ENCODE data around the gene GPC5.
"Not testable (repeated sequence)": the region's sequence is repeated elsewhere in the genome, so short reads cannot be mapped to it uniquely, and the experiment has no call there.

GPC5 gene

DNA sequence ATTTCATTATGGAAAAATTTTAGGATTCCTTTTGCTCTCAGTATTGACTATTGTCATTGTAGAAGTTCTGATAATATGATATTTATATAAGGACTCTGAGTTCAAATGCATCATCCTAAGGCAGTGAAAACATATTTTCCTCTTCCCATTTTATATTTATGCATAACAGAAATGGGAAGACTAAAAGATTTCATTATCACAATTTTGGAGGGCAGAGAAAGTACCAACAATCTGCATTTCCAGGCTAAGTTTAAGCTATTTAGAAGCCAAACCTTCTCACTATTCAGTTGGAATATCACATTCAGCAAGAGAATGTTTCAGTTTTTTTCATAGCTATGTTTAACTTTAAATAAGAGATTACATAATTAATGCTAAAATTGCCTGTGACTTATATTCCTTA, 1269.7 kb downstream of the GPC5 start:
- no peak for DNase-seq (ENCODE audit: low read depth)

DNA sequence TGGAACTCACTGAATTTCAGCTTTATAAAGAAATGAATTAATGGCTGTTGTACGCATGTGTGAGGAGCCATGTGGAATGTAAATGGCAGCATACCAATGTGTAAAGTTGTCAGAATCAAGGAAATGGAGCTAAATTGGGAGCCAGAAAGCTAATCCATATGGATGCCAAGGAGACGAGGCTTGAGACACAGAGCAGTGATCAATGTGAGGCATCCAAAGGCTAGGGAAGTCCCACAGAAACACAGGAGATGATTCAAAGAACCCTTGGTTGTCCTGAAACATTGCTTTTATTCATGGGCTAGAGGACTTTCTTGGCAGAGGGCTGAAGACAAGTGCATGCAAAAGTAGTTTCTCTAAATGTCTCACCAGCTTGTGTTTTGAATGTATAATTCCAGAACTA, 1271.7 kb downstream of the GPC5 start:
- no peak for DNase-seq (ENCODE audit: low read depth)

DNA sequence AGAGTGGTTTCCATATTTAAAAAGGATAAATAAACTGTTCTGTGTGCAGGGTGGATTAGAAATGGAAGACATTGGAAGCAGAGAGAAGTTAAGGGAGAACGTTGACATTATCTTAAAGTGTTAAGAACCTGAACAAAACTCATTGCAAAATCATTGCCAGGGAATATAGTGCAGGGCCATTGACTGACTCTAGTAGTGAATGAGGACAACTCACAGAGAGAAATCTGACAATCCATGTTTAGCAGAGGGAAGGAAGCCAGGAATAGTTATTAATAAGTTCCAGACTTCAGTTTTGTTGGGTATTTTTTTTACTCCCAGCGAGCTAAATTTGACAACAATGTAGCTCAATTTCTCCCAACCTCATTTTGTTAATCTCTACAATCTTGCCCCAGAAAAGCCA, 1273.4 kb downstream of the GPC5 start:
- DNase-seq (ENCODE audit: low read depth) = no peak

DNA sequence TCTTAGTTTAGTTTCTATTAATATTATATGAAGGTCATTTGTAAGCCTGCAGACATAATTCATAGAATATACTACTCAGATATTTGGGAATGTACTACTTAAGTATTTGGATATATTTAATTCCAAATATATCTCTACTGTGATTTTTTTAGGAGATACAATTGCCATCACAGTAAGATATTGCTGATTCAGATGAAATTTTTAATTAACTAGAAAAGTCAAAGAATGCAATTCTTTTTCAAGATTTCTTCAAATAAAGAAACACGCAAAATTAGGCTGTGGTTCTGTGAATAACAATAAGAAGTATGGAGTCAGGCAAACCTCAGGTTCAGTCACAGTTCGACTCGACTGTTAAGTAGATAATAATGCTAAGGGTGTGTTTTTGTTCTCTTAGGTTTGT, 1277.8 kb downstream of the GPC5 start:
- no peak for DNase-seq (ENCODE audit: low read depth)

DNA sequence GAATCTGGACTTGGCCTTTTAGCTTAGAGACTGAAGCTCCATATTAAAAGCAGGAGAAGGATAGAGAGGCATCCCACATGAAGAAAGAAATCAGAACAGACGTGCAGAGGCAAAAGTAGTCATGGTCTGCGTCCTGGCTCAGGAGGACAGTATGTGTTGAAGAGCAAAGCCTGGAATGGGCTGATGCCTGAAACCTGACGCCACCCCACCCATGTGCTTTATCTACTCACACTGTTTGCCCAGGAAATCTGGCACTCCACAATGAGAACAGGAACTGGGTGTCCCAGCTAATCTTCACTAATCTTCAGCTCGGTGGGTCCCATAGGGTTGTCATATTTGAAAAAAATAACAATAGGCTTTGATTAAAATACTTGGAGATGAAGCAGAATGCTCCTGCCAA, 1279.2 kb downstream of the GPC5 start:
- no peak for DNase-seq (ENCODE audit: low read depth)

DNA sequence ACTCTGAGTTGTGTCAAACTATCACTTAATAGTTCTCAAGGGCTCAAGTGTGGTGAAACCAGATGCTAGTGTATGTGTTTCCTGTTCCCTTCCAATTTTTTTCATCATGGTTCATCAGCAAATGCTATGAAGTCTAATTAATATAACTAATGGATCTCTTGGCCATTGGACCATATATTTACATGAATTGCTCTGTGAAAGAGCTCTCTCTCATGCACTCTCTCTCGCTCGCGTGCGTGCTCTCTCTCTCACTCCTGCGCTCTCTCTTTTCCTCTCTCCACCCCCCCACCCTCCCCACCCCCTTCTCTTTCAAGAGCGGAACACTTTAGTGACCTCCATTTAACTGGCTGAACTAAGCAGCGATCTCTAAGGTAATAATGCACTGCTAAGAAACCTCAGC, 1281.2 kb downstream of the GPC5 start:
- no peak for DNase-seq (ENCODE audit: low read depth)

DNA sequence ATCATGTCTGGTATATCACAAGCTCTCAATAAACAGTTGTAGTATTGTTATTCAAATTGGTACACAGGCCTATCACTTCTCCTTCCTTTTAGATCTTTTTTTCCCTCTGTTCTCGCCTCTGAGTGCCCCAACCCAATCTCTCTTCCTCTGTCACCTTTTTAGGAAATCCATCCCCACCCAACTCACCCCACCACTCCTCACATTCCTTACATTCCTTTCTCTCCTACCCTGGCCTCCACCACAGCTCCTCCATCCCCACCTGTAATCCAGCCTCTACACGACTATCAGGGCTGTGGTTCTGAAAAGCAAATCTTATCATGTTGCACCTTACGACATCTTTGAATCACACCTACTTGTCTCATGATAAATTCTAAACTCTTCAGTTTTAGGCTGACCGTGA, 1282.8 kb downstream of the GPC5 start:
- DNase-seq (ENCODE audit: low read depth) = no peak

DNA sequence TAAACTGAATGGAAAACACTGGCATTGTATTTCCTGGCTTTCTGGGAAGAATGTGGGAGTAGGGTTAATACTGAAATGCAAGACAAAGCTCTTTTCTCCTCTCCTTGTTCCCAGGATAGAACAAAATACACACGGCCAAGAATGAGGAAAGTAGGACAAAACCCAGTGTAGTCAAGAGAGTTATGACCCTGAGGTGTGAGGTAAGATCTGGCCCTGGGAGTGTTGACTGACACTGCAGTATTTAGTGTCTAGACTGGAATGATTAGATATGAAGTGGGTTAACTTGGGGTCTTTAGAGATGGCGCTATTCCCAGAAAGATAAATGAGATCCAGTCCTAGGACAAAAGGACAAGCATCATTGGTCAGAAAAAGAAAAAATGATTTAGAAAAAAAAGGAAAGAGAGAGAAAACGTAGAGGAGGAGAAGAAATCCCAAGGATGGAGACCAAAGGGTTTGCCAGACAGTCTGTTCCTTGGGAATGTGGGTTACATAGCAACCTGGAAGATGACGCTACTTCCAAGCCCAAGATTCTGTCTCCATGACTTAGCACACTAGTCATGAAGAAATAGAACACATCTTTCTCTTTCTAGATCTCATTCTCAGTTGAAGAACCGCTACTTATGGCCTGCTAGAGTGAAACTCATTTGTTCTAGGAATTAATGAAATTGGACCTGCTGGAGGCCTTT, 1284.6 kb downstream of the GPC5 start:
- DNase-seq (ENCODE audit: low read depth) = no peak

DNA sequence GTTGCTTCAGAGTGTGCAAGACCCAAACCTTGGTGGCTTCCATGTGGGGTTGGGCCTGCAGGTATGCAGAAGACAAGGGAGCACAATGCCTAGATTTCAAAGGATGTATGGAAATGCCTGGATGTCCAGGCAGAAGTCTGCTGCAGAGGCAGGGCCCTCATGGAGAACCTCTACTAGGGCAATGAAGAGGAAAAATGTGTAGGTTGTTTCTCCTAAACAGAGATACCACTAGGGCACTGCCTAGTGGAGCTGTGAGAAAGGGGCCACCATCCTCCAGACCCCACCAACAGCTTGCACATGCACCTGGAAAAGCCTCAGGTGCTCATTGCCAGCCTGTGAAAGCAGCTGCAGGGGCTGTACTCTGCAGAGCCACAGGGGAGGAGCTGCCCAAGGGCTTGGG, 1295.6 kb downstream of the GPC5 start:
- no peak for DNase-seq (ENCODE audit: low read depth)

DNA sequence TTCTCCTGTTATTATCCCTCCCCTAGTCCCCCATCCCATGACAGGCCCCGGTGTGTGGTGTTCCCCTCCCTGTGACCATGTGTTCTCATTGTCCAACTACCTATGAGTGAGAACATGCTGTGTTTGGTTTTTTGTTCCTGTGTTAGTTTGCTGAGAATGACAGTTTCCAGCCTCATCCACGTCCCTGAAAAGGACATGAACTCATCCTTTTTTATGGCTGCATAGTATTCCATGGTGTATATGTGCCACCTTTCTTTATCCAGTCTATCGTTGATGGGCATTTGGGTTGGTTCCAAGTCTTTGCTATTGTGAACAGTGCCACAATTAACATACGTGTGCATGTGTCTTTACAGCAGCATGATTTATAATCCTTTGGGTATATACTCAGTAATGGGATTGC, 1297.4 kb downstream of the GPC5 start:
- DNase-seq (ENCODE audit: low read depth) = not testable (repeated sequence)

DNA sequence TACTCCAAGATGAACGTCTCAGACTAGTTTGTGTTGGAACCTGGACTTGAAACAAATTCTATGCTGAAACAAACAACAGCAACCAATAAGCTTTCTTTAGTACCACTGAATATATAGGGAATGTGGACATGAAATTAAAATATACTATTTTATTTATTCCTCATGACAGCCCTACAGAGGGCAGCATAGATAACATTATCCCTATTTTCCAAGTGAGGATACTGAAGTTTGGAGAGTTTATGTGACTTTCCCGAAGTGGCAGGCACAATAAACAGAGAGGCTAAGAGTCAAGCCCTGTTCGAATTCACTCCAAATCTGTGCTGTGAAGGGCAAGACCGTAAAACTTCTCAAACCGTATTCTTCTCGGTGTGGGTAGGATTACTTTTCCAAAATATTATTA, 1318.3 kb downstream of the GPC5 start:
- no peak for DNase-seq (ENCODE audit: low read depth)

DNA sequence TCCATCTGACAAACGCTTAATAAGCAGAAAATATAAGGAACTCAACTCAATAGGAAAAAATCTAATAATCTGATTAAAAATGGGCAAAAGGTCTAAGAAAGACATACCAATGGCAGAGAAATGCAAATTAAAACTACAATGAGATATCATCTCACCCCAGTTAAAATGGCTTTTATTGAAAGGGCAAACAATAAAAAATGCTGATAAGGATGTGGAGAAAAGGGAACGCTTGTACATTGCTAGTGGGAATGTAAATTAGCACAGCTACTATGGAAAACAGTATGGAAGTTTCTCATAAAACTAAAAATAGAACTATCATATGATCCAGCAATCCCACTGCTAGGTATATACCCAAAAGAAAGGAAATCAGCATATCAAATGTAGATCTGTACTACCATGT, 1319.4 kb downstream of the GPC5 start:
- DNase-seq (ENCODE audit: low read depth) = no peak

DNA sequence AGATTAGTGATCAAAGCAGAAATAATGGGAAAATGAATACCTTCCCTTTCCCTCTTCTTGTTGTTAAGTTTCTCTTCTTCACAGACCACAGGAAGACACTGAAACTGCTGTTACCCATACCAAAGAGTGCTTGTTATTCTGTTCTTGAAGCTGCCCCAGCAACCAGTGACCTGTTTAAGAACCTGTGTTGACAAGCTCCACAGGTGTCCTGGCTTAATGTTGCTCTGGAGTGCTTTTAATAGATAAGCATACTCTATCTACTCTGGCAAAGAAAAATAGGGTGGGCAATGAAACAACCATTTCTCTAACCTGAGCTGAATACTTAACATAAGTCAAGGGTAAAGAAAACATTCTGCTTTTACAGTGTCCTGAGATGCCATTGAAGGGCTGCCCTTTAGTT, 1321.4 kb downstream of the GPC5 start:
- DNase-seq (ENCODE audit: low read depth) = no peak

DNA sequence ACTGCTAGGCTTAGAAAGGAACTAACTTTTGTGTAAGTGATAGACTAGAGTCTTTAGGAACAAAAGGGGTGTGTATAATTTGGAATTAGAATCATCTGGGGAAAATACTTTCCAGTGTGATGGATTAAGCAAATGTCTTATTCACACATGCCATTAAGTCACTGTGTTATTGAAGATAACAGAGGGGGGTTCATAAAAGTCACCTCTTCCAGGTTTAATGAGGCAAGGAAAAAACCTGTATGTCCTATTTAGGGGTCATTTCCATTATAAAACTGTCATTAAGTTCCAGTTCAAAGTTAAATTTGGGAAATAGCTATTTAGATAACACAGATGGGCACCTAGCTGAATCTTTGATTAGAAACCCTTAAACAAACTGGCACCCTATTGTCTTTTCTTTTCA, 1323.2 kb downstream of the GPC5 start:
- no peak for DNase-seq (ENCODE audit: low read depth)

DNA sequence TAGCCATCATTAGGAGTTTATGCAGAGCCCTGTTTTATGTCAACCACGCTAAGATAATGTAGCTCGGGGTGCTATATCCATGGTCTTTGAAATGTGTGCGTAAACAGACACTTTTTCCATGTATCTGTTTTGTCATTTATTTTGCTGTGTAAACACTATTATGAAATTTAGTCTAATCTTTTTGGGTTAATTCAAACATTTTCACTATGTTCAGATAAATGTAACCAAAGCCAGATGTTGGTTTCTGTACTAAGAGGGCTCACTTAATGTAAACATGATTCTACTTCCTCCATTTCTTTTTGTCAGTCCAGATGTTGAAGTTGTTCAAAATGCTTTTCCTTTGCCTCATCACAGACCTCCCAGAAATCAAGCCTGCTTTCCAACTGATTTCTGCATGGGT, 1328.7 kb downstream of the GPC5 start:
- DNase-seq (ENCODE audit: low read depth) = no peak

DNA sequence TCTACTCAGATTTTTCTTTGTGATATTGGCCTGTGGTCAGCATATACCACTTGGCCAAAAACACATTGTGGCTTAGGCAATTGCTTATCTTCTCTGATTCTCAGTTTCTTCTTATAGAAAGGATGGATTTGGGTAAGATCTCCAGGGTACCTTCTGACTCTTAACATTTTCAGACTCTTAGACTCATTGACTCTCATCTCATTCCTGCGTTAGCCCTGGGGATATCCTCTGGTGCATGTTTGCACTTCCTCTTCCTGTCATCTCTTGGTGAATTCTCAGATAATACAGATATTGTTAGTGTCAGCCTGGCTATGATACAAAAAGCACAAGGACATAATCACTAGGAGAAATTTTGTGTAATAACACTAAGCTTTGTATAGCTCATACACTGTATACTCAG, 1335.6 kb downstream of the GPC5 start:
- no peak for DNase-seq (ENCODE audit: low read depth)

DNA sequence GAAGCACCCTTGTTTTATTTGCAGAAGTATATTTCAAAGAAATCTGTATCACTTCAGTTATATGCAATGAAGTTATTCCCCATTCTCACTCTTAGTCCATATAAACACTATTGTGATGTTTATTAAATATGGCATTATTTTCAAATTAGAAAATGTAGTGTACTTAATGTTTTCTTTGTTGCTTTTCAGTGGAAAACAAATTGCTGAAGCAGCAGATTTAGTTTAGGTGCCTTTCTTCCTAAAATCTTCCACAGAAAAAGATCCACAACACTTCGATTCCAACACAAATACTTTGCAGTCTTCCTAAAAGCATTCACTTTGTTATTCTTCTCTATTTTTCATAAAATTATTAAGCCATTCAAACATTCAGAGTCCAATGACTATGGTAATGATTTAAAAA, 1336.1 kb downstream of the GPC5 start:
- no peak for DNase-seq (ENCODE audit: low read depth)

DNA sequence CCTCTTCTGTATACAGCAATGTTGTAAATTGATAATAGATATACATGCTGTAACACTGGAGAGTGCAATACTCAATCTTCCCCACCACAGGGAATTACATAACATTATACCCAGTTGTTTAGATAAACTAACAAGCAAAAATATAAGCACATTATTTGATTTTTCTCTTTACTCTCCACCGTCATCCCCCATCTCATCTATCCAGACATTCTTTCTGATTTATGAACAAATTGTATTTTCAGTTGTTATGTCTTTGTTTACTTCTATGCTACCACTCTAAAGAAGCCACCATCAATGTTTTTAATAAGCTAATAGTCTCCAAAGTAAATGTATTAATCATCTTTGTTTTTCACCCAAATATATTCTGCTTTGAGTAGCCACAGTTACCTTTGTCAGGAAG, 1337.5 kb downstream of the GPC5 start:
- DNase-seq (ENCODE audit: low read depth) = no peak

DNA sequence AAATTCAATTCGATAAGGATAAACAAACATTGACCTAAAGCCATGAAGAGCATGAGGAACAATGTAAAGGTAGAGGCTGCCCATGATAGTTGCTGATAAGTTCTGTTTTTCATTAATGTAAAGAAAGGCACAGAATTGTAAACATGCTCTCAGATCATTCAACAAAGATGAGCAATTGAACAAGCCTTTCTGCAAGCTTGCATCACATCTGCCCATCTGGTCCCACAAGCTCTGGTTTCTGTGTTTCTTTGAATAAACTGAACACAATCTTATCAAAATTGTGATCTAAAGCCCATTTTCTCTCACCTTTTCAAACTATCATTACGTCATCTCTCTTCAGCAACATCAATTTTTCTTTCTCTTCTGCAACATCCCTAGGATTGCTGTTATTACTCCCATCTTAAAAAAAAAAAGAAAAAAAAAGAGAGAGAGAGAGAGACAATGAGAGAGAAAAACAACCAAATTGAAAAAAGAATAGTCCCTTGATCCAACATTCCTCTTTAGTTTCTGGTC, 1340.9 kb downstream of the GPC5 start:
- no peak for DNase-seq (ENCODE audit: low read depth)

DNA sequence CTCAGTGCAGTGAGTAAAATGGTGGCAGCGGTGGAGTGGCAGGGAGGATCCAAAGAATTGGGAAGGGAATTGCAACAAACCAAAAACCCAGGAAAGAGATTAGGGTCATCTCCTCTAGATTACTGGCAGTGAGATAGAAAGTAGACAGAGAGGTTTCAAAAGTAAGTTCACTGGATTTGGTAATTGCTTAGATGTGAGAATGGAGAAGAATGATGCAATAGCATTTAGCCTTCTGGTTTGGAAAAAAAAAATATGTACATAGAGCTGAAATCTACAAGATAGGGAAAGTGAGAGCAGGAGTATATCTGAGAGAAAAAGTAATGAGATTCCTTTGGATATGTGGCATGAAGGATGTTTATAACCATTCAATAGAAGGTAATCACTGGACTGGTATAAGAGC, 1345.6 kb downstream of the GPC5 start:
- DNase-seq (ENCODE audit: low read depth) = no peak

DNA sequence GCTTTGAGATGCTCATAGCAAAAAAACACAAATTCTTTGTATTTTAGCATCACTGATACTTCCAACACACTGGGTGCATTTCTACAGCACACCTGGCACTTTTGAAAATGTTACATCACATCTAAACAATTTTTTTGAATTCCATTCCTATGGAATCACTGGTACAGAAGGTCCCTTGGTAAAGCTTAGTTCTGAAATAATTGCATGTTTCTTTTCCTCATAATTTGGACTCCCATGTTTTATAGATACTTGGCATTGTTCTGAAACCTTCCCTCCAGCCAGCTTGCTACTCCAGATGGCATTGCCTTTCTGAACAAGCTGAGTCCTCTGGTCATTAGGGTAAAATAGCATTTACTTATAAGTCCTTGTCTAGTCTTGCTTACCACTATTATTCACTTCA, 1346.8 kb downstream of the GPC5 start:
- no peak for DNase-seq (ENCODE audit: low read depth)

DNA sequence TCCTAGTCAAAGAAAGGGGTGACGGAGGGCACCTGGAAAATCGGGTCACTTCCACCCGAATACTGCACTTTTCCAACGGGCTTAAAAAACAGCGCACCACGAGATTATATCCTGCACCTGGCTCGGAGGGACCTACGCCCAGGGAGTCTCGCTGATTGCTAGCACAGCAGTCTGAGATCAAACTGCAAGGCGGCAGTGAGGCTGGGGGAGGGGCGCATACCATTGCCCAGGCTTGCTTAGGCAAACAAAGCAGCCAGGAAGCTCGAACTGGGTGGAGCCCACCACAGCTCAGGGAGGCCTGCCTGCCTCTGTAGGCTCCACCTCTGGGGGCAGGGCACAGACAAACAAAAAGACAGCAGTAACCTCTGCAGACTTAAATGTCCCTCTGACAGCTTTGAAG, 1354.3 kb downstream of the GPC5 start:
- not testable (repeated sequence) for DNase-seq (ENCODE audit: low read depth)

DNA sequence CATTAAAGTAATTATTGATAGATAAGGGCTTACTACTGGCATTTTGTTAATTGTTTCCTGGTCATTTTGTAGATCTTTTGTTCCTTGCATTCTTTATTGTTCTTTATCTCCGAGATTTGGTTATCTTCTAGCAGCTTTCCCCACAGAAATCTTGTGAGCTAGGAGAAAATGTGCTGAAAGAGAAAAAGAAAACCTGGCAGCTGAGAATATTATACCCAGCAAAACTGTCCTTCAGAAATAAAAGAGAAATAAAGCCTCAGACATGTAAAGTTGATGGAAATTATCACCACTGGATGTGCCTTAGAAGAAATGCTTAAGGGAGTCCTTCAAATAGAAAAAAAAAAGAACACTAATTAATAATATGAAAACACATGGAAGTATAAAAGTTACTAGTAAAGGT, 1363.3 kb downstream of the GPC5 start:
- DNase-seq (ENCODE audit: low read depth) = no peak

DNA sequence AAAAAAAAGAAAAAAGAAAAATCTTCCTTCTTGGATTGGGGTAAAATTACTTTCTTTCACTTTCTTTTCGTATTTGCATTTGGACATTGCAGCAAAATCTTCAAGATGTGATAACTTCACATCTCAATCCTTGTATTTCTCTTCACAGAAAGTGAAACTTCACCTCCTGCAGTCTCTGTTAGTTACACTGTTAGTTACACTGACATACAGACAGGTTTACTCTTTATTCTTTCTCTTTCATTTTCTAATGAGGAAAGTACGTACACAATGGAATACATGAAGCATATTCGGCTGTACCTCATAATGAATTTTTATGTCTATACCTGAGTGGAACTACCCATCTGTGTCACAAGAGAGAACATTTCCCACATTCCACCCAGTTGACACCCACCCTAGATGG, 1369.0 kb downstream of the GPC5 start:
- no peak for DNase-seq (ENCODE audit: low read depth)

DNA sequence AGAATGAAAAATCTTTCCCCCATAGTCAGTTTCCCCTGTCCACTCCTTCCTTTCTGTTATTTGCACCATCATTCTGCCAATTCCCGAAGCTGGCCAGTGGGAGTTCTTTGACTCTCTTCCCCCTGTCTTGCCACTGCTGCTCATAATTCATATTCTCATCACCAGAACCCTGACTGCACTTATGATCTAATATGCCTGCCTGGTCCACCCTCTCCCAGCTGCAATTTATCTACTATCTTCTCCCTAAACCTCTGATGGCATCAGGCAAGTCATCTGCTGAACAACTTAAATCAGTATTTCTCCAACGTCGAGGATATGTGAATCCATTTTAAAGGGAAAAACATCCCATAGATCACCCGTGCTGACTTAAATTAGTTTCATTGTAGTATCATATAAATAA, 1370.2 kb downstream of the GPC5 start:
- DNase-seq (ENCODE audit: low read depth) = no peak

Measured in HS-5 (cell line).